GM10847 (cell line): Measurements from ENCODE around the gene DHDH.

ENCODE experiments used
- POLR2A ChIP-seq: IDR thresholded peaks from 2 replicates; pipeline ENCODE4 v1.6.1; 2011; ENCODE audit not compliant: insufficient read length; ENCODE audit errors: extremely low read depth

DHDH gene

GRCh38 chr19:48933382-48933932 is at the start of gene DHDH:
Gene DHDH, plus strand, starts transcription at chr19:48933699. Its CDS starts 23 bp downstream, at chr19:48933722.
- TF ChIP-seq POLR2A, result peak; percentile 12

GRCh38 chr19:48883726-48884125 is 49.8 kb upstream of the DHDH start:
- no peak for TF ChIP-seq POLR2A

DNA sequence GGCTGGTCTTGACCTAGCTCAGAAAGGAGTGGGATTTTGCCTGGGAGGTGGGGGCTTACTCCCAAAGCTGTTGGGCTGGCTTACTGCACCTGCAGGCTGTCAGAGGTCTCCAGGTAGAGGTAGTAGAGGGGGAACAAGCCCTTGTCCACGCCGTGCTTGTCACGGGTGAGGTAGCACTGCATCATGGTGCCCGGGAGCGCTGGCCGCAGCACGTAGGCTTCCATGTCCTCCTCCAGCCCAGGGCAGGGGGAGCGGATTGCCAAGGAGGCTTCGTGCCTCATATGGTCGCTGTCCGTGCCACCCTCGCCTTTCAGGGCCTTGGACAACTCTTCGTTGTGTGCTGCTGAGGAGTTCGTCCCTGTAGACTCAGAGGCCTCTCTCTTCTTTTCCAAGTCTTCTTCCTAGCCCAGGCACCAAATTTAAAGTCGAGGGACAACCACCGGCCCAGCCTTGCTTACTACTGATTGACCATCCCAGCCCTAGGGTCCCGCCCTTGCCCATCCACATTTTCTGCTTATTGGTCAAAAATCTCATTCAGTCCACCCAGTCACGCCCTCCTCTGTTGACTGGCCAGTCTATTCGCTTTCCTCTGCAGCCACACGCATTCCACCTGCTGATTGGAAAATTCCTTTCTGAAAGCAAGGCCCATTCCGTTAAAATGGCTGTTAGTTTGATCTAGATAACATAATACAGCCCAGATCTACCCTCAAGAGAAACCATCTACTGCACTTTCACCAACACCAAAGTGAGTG is 45.5 kb upstream of the DHDH start:
- no peak for TF ChIP-seq POLR2A

DNA sequence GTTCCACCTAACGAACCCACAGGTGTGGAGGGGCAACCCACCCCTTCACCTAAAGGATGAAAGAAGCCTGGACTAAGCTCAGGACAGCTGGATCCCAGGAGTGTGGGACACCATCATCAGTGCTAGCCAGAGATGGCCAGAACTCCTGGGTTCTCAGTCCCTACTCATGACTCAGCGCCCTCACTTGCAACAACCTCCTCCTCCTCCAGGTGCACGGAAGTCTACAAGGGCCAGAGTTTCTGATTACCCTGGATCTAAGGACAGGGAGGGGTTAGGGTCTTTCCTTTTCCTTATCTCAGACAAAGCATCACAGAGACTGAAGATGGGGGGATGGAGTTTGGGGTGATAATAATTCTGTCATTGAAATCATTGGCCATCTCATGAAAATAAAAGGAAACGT is 42.9 kb upstream of the DHDH start:
- TF ChIP-seq POLR2A, result no peak

- no peak for TF ChIP-seq POLR2A
Observed at GRCh38 chr19:48895226-48895625, 38.3 kb upstream of the DHDH start.

GRCh38 chr19:48896191-48896720 is 37.2 kb upstream of the DHDH start:
- TF ChIP-seq POLR2A, result no peak

DNA sequence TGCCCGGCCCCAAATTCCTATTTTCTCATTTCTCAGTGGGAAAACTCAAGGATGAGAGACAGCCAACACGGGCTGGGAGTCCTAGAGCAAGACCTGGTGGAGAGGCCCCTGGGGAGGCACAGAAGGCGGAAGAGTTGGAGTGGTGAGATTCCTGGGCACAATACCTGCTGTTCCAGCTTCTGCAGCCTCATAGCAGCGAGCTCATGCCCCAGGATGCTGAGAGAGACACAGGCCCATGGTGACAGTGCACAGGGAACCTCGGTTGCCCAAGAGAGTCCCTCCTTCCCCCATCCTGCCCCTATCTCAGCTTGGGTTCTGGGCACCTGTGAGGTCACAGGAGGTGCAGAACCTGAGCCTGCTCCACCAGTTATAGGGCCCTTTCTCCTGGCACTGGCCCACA is 36.3 kb upstream of the DHDH start:
- TF ChIP-seq POLR2A, result no peak

GRCh38 chr19:48899781-48900476 is 33.6 kb upstream of the DHDH start, which contains the start of gene NUCB1:
Gene NUCB1, plus strand, starts transcription at chr19:48900312. Its CDS starts 485 bp downstream, at chr19:48900797.
- peak; percentile 50 for TF ChIP-seq POLR2A

DNA sequence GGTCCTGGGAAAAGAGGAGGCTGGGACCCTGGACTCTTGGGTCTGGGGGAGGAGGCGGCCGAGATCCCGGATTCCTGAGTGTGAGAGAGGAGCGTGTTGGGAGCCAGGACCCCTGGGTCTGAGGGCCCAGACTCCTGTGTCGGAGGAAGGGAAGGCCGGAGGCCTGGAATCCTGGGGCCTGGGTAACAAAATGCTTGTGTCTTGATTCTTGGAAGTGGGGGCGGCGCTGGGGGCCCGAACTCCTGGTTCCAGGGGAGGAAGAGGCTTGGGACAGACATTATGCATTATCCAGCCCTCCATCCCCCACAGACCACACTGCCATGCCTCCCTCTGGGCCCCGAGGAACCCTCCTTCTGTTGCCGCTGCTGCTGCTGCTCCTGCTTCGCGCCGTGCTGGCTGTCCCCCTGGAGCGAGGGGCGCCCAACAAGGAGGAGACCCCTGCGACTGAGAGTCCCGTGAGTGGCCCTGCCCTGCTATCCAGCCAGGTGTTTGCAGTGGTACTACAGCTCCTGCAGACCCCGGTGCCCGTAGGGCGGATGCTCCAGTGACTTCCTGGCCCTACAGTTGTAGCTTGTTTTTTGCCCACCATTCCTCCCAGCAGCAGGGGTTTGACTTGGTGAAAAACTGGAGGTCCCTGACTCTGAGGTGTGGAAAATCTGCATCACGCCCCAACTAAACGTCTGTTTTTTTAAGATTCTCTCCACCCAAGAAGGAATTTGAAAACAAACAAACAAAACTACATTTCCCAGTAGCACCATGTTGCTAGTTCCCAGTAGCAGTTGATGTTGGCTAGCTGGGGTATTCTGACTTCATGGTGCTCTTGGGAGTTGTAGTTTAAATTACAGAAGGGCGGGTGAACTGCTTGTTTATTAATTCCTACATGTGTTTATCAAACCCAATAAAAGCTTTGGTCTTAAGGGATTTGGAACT is 32.8 kb upstream of the DHDH start:
- no peak for TF ChIP-seq POLR2A

DNA sequence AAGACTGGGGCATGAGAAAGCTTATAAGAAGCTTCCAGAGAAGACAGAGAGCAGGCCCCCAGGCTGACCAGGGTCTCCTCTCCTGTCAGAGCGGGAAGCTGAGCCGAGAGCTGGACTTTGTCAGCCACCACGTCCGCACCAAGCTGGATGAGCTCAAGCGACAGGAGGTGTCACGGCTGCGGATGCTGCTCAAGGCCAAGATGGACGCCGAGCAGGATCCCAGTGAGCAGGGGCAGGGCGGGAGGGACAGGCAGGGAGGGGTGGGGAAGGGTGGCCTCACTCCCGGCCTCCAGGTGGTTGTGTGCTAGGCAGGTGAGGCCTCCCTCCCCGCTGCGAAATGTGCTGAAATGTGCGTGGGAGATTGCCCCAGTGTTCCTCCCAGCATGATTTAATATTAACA is 27.8 kb upstream of the DHDH start:
- TF ChIP-seq POLR2A, result no peak

GRCh38 chr19:48906324-48906723 is 27.2 kb upstream of the DHDH start:
- no peak for TF ChIP-seq POLR2A

DNA sequence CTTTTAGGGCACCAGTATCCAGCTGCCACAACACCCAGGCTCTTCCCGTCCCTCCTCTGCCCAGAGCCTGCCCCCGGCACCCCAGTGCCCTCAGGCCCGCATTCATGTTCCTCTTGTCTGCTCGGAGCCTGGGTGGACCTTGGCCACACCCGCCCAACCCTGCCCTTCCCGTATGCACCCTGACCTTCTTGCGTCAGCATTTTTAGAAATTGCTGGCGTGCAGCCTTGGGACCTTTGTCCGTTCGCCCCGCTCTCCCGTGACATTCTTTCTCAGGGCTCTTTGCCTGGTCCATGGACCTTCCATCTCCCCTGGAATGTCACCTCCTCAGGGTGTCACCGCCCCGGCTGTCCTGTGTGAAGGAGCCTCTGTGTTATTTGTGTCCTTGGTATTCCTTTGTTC is 25.8 kb upstream of the DHDH start:
- TF ChIP-seq POLR2A, result no peak

DNA sequence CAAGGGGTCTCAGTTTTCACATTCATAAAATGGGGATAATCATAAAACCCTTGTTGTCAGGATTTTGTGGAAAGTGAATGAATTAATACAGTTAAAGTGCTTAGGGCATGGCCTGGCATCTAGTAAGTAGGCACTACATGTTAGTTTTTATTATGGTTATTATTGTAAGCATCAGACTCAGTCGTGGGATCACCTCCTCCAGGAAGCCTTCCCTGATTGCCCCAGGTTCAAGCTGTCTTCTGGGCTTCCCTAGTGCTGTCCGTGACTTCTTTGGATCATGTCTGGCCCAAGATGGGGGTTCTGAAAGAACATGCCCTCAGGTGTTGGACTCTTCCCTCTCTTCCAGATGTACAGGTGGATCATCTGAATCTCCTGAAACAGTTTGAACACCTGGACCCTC is 22.7 kb upstream of the DHDH start:
- no peak for TF ChIP-seq POLR2A

GRCh38 chr19:48913114-48913889 is 20.2 kb upstream of the DHDH start:
- TF ChIP-seq POLR2A, result no peak
